ENCODE results near the gene NEAT1.

NEAT1 gene

GRCh38 chr11:65422633-65423515, at the start of gene NEAT1:
TSS of gene NEAT1 (plus strand) at chr11:65422798.
- peak; percentile 30 to 95 (median 89) for DNase-seq

GRCh38 chr11:65373839-65374580, 48.6 kb upstream of the NEAT1 start:
- no peak for DNase-seq

GRCh38 chr11:65375012-65375411, 47.6 kb upstream of the NEAT1 start:
- no peak for DNase-seq

- DNase-seq, result no peak
These were observed 46.4 kb upstream of the NEAT1 start for GRCh38 chr11:65376138-65376713.

GRCh38 chr11:65377036-65377435, 45.6 kb upstream of the NEAT1 start:
- DNase-seq, result no peak

GRCh38 chr11:65377777-65378176, 44.8 kb upstream of the NEAT1 start:
- no peak for DNase-seq

- peak in 5 of 58 donors; percentile 4 to 19 (median 14) for DNase-seq
These were observed 44.2 kb upstream of the NEAT1 start for GRCh38 chr11:65378208-65378927.

GRCh38 chr11:65378928-65379638, 43.5 kb upstream of the NEAT1 start:
- DNase-seq, result no peak

GRCh38 chr11:65379698-65380459, 42.7 kb upstream of the NEAT1 start:
- no peak for DNase-seq

GRCh38 chr11:65380460-65381119, 42.0 kb upstream of the NEAT1 start:
- no peak for DNase-seq

GRCh38 chr11:65381716-65382032, 40.9 kb upstream of the NEAT1 start:
- peak in 2 of 58 donors; percentile 39 to 53 for DNase-seq

GRCh38 chr11:65382033-65382803, 40.4 kb upstream of the NEAT1 start, which contains the start of gene SLC25A45:
TSS of gene SLC25A45 (minus strand) at chr11:65382646. CDS start at chr11:65381951, 695 bp downstream.
- DNase-seq, result peak in 57 of 58 donors; percentile 41 to 93 (median 82)

- peak in 2 of 58 donors; percentile 22 to 79 for DNase-seq
These were observed 39.7 kb upstream of the NEAT1 start for GRCh38 chr11:65382804-65383368.

- DNase-seq, result no peak
These were observed 38.8 kb upstream of the NEAT1 start for GRCh38 chr11:65383778-65384177.

- no peak for DNase-seq
These were observed 38.2 kb upstream of the NEAT1 start for GRCh38 chr11:65384301-65384889.

- DNase-seq, result peak in 57 of 58 donors; percentile 14 to 97 (median 87)
These were observed 36.1 kb upstream of the NEAT1 start, which contains the start of gene FRMD8 for GRCh38 chr11:65386307-65387140. TSS of gene FRMD8 (plus strand) at chr11:65386637. CDS start at chr11:65387037, 400 bp downstream.

GRCh38 chr11:65388731-65389130, 33.9 kb upstream of the NEAT1 start:
- DNase-seq, result no peak

Data from anterior cingulate cortex (tissue), 58 donors.